HG03064 (cell line): Measurements from ENCODE around the gene LAMB3.
A peak's percentile ranks its signal among the peaks of the same experiment; 100 is the strongest.

Source experiments
- ATAC-seq: cut with Tn5 transposase; IDR thresholded peaks from one replicate; pipeline ENCODE4 v1.9.1; 2021; ENCODE audit warnings: low read depth; ENCODE audit not compliant: unreplicated experiment

LAMB3 gene

DNA sequence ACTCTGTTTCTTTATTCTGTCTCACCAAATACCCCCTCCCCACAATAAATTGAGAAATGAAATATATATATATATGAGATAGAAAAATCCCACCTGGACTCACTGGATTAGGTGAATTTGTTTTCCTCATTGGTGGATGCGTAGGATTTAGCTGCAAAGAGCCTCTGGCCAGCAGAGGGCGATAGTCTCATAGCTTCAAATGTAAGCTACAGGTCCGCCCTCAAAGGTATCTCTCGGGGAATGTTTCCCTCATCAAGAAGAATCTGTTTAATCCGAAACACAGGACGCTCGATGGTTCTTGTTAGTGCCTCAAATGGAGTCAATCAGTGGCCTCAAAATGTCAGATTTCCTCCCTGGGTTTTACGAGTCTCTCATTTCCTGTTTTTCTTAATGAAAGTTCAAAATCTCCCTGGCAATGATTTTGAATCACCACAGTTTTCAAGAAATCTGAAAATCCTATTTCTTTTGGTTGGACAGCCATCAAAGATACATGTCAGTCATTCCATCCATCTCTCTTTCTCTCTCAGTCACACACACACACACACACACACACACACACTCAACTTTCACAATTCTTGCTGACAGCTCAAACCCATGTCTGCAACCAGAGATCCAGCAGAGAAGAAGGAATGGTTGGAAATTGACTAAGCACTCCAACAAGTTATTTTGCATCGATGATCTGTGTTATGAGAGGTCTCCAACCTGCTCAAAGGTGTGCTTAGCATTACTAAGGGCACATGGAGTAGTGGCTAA lies 82.6 kb downstream of the LAMB3 start:
- no peak for ATAC-seq

DNA sequence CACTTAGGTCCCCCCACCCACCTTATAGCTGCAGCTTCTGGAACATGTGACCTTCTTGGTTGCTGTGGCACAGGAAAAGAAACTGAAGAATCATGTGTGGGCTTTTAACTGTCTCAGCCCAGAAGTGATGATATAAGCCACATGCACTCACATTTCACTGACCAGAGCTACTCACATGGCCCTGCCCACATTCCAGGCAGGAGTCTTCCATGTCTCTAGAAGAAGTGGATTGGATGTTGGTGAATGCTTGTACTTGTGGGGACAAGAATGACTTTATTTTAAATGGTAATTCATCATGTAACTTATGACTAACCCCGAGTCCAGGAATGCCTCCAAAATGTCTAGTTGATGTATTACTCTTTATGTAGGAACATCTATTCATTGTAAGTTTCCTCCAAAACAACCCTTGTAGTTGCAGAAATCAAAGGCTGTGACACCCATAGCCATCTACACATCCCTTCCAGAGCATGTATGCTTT lies 84.5 kb downstream of the LAMB3 start:
- no peak for ATAC-seq

DNA sequence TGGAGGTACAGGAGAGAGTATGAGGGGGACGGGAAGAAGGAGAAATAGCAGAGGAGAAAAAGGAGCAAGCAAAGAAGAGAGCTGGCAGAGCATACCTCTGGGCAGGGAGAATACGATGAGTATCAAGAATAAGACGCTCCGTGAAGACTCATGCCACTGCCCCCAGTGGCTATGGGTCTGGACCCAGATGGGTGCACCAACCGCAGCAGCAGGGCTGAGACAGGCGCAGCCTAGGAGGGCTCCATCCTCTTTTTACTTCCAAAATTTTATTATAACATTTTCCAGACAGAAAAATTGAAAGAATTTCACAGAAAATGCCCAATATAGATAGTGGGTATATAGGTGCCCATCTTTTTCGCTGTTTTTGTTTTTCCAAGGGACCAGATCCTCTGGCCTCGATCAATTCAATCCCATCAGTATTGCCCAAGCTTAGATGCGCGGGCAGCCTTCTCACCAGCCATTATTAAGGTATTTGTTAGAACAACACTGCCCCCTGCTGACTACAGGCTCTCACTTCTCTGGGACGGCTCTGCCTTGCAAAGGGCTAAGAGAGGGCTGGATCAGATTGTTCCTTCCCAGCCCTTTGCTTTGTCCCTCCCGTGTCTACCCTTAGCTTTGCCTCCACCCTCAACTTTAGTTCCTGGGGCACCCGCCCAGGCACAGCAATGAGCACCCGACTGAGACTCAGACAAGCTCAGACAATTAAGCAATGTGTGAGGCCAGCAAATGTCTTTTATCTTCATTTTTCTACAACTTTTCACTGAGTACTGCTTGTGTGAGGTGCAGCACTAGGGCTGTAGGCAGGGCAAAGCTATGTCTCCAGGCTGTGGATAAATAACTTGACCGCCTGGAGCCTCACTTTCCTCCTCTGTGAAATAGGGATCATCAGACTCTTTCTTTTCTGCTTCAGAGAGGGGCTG lies 86.2 kb downstream of the LAMB3 start:
- peak; percentile 68 for ATAC-seq
